HG03196 (cell line): ENCODE measurements around the gene RTBDN.

Experiments used
- ATAC-seq: cut with Tn5 transposase; IDR thresholded peaks from one replicate; pipeline ENCODE4 v1.9.1; 2021; ENCODE audit not compliant: unreplicated experiment

RTBDN gene

GRCh38 chr19:12834566-12834943 is at the start of gene RTBDN:
Gene RTBDN (minus strand): TSS chr19:12834579. CDS start chr19:12829979, 4,600 bp downstream.
- no peak for ATAC-seq

GRCh38 chr19:12882589-12882988 is 48.2 kb upstream of the RTBDN start:
- no peak for ATAC-seq

GRCh38 chr19:12881172-12881808 is 46.9 kb upstream of the RTBDN start, which contains the start of gene DNASE2:
Gene DNASE2 (minus strand): TSS chr19:12881449. CDS start chr19:12881375, 74 bp downstream.
- peak; percentile 83 for ATAC-seq

DNA sequence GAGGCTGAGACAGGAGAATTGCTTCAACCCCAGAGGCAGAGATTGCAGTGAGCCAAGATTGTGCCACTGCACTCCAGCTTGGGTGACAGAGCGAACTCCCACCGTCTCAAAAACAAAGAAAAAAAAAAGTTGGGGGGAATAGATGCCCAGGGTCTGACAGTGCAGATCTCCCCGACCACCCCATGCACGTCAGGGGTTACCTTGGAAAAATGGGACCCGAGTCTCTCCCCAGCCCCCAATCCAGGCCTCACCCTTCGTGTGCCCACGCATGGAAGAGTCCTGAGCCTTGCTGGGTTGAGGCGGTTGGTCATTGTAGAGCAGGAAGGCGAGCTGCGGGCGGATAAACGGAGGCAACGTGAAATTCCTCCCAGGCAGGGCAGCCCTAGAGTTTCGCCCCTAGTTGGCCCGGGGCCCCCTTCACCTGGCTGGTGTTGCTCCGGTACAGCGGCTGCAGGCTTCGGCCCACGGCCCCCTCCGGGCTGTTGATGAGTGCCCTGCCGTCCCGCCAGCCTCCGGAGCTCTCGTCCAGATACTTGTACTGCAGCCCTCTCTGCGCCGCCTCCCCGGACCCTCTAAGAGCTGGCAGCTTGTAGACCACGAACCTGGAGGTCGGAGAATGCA is 46.3 kb upstream of the RTBDN start:
- peak; percentile 16 for ATAC-seq

DNA sequence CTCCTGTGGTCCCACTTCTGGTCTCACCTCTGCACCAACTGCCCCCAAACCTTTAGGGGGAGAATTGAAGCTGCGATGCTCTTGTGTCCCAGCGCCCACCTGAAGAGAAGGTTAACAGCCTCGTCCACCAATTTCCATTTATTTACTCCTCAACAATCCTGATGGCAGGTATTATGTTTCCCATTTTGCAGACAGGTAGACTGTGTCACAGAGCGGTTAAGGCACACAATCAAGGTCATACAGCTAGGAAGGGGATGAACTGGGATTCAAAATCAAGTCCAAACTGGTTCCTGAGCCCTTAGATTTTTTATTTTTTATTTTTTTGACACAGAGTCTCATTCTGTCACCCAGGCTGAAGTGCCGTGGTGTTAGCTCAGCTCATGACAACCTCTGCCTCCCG is 40.7 kb upstream of the RTBDN start:
- ATAC-seq, result no peak

- no peak for ATAC-seq
Measured at GRCh38 chr19:12873891-12874745, 39.7 kb upstream of the RTBDN start.

GRCh38 chr19:12872941-12873890 is 38.8 kb upstream of the RTBDN start:
- ATAC-seq, result no peak

- ATAC-seq, result no peak
Measured at GRCh38 chr19:12872255-12872654, 37.9 kb upstream of the RTBDN start.

DNA sequence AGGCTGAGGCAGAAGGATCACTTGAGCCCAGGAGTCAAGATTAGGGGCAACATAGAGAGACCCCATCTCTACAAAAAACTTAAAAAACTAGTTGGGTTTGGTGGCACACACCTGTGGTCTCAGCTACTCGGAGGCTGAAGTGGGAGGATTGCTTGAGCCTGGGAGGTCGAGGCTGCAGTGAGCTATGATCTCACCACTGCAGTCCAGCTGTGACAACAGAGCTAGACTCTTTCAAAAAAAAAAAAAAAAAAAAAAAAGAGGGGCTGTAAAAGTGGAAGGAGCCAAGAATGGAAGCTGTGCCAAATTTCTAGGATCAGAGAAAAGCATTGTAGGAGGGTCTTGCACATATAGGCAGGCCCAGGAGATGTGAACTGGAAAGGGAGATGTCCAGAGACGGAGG is 37.3 kb upstream of the RTBDN start:
- ATAC-seq, result no peak

GRCh38 chr19:12868540-12869112 is 34.2 kb upstream of the RTBDN start:
- ATAC-seq, result no peak

GRCh38 chr19:12867120-12868099 is 33.0 kb upstream of the RTBDN start:
- peak; percentile 58 for ATAC-seq

DNA sequence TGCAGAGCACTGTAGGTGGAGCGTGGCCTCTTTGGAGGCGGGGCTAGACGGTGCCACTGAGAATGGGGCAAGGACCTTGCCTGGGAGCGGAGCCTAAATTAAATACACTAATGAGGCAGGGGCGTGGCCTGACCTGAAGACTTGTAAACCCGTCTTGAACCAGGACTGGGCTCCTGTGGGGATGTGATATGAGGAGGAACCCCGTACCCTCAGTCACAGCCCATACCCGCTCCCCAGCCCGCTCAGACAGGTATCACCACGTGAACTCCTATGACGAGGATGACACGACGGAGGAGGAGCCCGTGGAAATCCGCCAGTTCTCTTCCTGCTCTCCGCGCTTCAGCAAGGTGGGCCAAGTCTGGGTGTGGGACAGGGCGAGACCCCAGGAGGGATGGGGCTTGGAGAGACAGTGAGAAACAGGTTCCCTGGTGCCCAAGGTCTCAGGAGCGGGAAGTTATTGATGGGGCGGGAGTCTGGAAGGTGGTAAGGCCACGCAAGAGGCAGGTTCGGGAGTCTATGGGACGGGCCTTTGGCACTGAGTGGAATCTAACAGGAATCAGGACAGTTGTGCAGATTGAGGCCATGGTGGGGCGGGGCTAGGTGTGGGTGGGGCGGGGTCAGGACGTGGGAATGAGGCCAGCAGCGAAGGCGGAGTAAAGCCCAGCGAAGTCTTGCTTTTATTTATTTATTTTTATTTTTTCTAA is 32.2 kb upstream of the RTBDN start:
- no peak for ATAC-seq

- no peak for ATAC-seq
Measured at GRCh38 chr19:12865746-12866415, 31.5 kb upstream of the RTBDN start.

DNA sequence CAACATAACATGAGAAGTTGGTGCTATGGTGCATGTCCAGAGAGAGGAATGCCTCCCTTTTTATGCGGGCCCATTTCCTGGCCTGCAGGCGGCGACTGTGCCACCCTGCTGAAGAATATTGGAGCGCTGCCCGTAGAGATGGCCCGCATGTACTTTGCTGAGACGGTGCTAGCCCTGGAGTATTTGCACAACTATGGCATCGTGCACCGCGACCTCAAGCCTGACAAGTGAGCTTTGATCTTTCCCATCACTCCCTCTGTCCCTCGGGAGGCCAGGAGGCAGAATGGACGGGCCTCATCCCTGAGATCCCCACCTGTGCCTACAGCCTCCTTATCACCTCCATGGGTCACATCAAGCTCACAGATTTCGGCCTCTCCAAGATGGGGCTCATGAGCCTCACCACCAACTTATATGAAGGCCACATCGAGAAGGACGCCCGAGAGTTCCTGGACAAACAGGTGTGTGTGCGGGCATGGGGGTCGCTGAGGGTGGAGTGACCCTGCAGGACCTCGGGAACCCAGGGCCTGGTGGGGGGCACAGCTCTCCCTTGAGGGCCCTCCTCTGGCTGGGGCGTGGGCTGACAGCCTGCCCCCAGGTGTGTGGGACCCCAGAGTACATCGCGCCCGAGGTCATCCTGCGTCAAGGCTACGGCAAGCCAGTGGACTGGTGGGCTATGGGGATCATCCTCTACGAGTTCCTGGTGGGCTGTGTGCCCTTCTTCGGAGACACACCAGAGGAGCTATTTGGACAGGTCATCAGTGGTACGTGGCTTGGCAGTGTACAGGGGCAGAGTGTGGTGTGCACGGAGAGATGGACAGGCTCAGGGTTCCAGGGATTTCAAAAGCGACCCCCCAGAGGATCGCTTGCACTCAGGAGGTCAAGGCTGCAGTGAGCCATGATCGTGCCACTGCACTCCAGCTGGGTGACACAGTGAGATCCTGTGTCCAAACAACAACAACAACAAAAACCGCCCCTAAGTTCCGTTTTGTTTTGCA is 30.6 kb upstream of the RTBDN start:
- ATAC-seq, result no peak

DNA sequence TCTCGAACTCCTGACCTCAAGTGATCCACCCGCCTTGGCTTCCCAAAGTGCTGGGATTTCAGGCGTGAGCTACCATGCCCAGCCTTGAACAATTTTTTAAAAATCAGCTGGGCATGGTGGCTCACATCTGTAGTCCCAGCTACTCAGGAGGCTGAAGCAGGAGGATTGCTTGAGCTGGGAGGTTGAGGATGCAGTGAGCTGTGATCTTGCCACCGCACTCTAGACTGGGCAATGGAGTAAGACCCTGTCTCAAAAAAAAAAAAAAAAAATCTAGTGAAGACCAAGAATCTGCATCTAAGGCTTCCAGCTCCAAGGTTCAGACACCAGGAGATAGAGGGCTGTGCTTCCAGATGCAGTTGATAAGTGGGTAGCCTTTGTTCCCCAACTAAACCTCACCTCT is 29.8 kb upstream of the RTBDN start:
- no peak for ATAC-seq

DNA sequence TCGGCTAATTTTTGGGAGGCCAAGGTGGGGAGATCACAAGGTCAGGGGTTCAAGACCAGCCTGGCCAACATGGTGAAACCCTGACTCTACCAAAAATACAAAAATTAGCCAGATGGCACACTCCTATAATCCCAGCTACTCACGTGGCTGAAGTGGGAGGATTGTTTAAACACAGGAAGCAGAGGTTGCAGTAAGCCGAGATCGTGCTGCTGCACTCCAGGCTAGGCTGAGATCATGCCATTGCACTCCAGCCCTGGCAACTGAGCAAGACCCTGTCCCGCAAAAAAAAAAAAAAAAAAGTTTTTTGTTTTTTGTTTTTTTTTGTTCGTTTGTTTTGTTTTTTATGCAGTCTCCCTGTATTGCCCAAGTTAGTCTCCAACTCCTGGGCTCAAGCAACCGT is 25.2 kb upstream of the RTBDN start:
- ATAC-seq, result no peak
